Cardiac fibroblast (primary cell): ENCODE results near the gene TTC28.
A peak's percentile ranks its signal among the peaks of the same experiment; 100 is the strongest.
"Not testable (repeated sequence)": the region's sequence is repeated elsewhere in the genome, so short reads cannot be mapped to it uniquely, and the experiment has no call there.

ENCODE experiments used
- DNase-seq, 2 donors: peaks; one replicate each; pipeline versions ENCODE4 v3.0.0 to v3.0.0-alpha.2; 2010; ENCODE audit warnings: low read depth in 2 of 2
- H3K4me3 ChIP-seq, 2 donors: replicated peaks in 1 of 2; 1 replicate in 1 of 2; 2 replicates in 1 of 2; pipeline ENCODE4 v1.5.1; 2011; ENCODE audit warnings: low read depth in 2 of 2, low read length in 2 of 2, mild to moderate bottlenecking in 2 of 2, moderate library complexity in 1 of 2
- TF ChIP-seq, protein P1 (sequence below): IDR thresholded peaks from one replicate; pipeline ENCODE4 v1.5.1; 2011; ENCODE audit warnings: low read depth, mild to moderate bottlenecking, low read length, inconsistent platforms

The TTC28 gene

DNA sequence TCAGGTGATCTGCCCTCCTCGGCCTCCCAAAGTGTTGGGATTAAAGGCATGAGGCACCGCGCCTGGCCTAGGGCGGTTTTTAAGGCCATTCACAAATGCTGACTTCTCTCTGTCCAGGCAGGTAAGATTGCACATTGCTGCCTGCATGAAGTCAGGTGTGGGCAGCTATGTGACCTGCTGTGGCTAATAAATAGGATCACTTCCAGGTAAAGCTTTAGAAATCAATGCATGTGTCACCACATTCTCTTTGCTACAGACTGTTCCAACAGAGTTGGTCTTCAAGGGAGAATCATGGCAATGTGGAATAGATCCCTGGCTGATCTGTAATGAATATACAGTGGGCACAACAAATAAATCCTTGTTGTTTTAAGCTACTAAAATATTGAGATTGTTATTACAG is 500.2 kb downstream of the TTC28 start:
- TF ChIP-seq, protein P1, sequence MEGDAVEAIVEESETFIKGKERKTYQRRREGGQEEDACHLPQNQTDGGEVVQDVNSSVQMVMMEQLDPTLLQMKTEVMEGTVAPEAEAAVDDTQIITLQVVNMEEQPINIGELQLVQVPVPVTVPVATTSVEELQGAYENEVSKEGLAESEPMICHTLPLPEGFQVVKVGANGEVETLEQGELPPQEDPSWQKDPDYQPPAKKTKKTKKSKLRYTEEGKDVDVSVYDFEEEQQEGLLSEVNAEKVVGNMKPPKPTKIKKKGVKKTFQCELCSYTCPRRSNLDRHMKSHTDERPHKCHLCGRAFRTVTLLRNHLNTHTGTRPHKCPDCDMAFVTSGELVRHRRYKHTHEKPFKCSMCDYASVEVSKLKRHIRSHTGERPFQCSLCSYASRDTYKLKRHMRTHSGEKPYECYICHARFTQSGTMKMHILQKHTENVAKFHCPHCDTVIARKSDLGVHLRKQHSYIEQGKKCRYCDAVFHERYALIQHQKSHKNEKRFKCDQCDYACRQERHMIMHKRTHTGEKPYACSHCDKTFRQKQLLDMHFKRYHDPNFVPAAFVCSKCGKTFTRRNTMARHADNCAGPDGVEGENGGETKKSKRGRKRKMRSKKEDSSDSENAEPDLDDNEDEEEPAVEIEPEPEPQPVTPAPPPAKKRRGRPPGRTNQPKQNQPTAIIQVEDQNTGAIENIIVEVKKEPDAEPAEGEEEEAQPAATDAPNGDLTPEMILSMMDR: no peak
- DNase-seq: no peak
- no peak overlapping the region for H3K4me3 ChIP-seq

DNA sequence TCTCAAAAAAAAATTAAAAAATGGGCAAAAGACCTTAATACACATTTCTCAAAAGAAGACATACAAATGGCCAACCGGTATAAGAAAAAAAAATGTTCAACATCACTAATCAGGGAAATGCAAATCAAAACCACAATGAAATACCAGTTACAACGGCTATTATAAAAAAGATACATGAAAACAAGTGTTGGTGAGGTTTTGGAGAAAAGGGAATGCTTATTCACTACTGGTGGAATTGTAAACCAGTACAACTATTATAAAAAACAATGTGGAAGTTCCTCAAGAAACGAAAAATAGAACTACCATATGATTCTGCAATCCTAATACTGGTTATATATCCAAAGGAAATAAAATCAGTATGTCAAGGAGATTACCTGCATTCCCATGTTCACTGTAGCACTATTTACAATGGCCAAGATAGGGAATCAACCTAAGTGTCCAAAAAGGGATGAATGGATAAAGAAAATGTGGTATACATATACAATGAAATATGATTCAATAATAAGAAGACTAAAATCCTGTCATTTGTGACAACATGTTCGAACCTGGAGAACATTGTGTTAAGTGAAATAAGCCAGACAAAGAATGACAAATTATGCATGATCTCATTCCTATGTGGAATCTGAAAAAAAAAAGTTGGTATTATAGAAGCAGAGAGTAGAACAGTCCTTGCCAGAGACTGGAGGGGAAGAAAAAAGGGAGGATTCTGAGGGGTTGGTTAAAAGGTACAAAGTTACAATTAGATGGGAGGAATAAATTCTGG is 503.7 kb downstream of the TTC28 start:
- peak in 1 of 2 donors; percentile 9 for DNase-seq
- TF ChIP-seq, protein P1: no peak
- no peak overlapping the region for H3K4me3 ChIP-seq

DNA sequence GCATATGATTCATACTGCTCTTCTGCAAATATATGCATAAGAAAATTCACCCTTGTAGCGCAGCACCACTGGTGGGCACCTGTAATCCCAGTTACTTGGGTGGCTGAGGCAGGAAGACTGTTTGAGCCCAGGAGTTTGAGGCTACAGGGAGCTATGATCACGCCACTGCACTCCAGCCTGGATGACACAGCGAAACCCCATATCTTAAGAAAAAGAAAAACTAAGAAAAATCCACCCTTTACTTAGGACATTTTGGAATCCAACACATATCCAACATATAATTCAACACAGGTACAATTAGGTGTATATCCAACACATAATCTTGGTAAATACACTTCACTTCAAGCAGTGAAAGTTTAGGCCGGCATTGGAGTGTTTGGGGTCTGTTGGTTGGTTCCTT is 505.1 kb downstream of the TTC28 start:
- no peak for DNase-seq
- TF ChIP-seq, protein P1: no peak
- H3K4me3 ChIP-seq: no peak overlapping the region

DNA sequence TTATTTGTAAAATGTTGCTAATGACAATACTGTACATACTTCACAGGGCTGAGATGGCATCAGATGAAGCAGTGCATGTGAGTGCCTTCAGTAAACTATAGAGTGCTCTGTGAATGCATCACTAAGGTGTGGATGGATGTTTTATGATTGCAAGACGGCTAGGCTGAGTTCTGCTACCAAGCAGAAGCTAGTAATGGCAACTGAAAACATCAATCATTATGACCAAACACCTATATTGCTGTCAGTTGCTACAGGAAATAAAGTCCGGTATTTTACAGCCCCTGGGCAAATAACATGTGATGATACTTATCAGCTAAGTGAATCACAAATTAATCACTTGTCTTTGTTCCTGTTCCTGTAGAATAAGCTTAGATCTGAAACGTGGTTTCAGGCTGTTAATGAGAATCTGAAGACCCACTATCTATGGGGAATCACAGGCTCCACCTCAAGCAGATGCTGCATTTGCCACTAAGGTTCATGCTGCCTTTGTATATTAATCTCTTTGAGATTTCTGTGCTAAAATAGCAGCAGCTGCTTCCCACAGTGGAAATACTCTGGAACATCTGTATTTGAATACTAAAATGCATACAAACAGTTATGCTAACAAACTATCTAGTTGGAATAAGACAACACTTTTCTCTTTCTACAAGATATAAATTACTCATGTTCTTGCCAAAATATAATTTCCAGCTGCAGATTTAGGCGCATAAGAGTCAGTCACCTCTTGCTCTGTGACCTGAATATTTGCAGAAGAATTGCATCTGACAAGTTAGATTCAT is 506.6 kb downstream of the TTC28 start:
- DNase-seq: no peak
- no peak overlapping the region for H3K4me3 ChIP-seq
- TF ChIP-seq, protein P1: no peak

DNA sequence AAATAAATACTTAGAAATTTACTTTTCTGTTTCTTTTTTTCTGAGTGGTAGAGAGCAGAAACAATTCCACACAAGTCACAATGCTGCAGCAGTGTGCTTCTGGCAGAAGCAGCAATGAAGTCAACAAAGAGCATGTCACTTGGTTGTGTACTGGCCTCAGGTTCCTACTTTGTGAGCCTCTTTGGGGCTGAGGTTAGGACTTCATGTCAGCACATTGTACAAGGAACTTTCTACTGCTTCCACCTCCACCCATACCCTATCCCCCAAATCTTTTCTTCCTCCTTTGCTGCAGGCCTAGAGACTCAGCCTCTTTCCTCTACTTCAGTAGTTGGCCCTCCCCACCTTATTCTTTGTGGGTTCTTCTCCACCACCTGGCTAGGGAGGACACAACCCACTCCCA is 507.9 kb downstream of the TTC28 start:
- TF ChIP-seq, protein P1: no peak
- H3K4me3 ChIP-seq: no peak overlapping the region
- no peak for DNase-seq

DNA sequence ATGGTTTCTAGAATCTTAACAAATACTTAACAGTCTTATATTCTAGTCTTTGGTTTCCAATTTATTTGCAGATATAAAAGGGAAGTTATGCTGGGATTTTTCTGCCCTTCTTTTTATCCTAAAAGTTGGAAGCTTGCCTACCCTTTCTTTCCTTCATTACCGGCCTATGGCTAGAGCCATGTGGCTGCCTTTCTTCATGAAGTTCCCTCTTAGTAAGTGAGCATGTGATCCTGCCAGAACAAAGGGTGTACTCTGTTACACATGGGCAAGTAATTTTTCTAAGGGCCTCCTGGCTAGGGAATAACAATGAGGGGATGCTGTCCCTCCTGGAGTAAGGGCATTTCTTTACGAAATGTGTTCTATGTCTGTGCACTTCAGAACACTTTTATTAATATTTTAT is 508.5 kb downstream of the TTC28 start:
- DNase-seq: peak; percentile 61 to 68
- H3K4me3 ChIP-seq: no peak overlapping the region
- TF ChIP-seq, protein P1: no peak

DNA sequence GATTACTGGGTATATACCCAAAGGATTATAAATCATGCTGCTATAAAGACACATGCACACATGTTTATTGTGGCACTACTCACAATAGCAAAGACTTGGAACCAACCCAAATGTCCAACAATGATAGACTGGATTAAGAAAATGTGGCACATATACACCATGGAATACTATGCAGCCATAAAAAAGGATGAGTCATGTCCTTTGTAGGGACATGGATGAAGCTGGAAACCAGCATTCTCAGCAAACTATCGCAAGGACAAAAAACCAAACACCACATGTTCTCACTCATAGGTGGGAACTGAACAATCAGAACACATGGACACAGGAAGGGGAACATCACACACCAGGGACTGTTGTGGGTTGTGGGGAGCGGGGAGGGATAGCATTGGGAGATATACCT is 510.3 kb downstream of the TTC28 start:
- not testable (repeated sequence) for DNase-seq, H3K4me3 ChIP-seq
